MM.1S (cell line): Measurements from ENCODE around the gene ATPAF2.

ENCODE experiments used
- DNase-seq: peaks from one replicate; pipeline ENCODE4 v3.0.0-alpha.2; 2015
- H2AFZ ChIP-seq: fragments of 300-600 bp; sonication (generic); 2 replicates; pipeline ENCODE4 v1.6.0; 2016; ENCODE audit warnings: antibody characterized with exemption, low read length
- H3F3A ChIP-seq: fragments of 300-600 bp; sonication (generic); 2 replicates; pipeline ENCODE4 v1.6.1; 2016; ENCODE audit warnings: mild to moderate bottlenecking, antibody characterized with exemption, low read length, moderate library complexity, mixed read lengths; ENCODE audit not compliant: insufficient read depth
- H3K27ac ChIP-seq: fragments of 300-600 bp; sonication (generic); 2 replicates; pipeline ENCODE4 v1.5.1; 2016; ENCODE audit warnings: mild to moderate bottlenecking, low read length
- H3K27me3 ChIP-seq: fragments of 300-600 bp; sonication (generic); replicated peaks from 2 replicates; pipeline ENCODE4 v1.6.0; 2016; ENCODE audit warnings: low read length; ENCODE audit not compliant: insufficient read depth
- H3K36me3 ChIP-seq: fragments of 300-600 bp; sonication (generic); replicated peaks from 2 replicates; pipeline ENCODE4 v1.6.1; 2016; ENCODE audit warnings: mild to moderate bottlenecking, low read length, mixed read lengths; ENCODE audit not compliant: insufficient read depth
- H3K4me1 ChIP-seq: fragments of 300-600 bp; sonication (generic); 2 replicates; pipeline ENCODE4 v1.6.1; 2016; ENCODE audit warnings: low read length, mixed read lengths
- H3K4me2 ChIP-seq: fragments of 300-600 bp; sonication (generic); 2 replicates; pipeline ENCODE4 v1.6.0; 2016; ENCODE audit warnings: low read depth, low read length
- H3K4me3 ChIP-seq: fragments of 300-600 bp; sonication (generic); 2 replicates; pipeline ENCODE4 v1.5.1; 2016; ENCODE audit warnings: low read length, mixed read lengths
- H3K79me2 ChIP-seq: fragments of 300-600 bp; sonication (generic); 2 replicates; pipeline ENCODE4 v1.6.1; 2016; ENCODE audit warnings: mixed run types, low read length, mixed read lengths
- H3K9ac ChIP-seq: fragments of 300-600 bp; sonication (generic); 2 replicates; pipeline ENCODE4 v1.6.1; 2016; ENCODE audit warnings: low read length, mixed read lengths
- H3K9me2 ChIP-seq: fragments of 300-600 bp; sonication (generic); replicated peaks from 2 replicates; pipeline ENCODE4 v1.6.1; 2016; ENCODE audit warnings: mild to moderate bottlenecking, low read length, mixed read lengths; ENCODE audit not compliant: insufficient read depth
- H3K9me3 ChIP-seq: fragments of 300-600 bp; sonication (generic); replicated peaks from 2 replicates; pipeline ENCODE4 v1.6.1; 2016; ENCODE audit warnings: mild to moderate bottlenecking, low read length, mixed read lengths; ENCODE audit not compliant: insufficient read depth
- H4K20me1 ChIP-seq: fragments of 300-600 bp; sonication (generic); 2 replicates; pipeline ENCODE4 v1.6.1; 2016; ENCODE audit warnings: mild to moderate bottlenecking, low read length, moderate library complexity, mixed read lengths; ENCODE audit not compliant: insufficient read depth
- EZH2 ChIP-seq: fragments of 300-600 bp; sonication (generic); optimal IDR thresholded peaks from 2 replicates; pipeline ENCODE3; 2017; ENCODE audit warnings: low read depth, mild to moderate bottlenecking, antibody characterized with exemption, low read length, mixed read lengths
- EZH2phosphoT487 ChIP-seq: fragments of 300-600 bp; sonication (generic); IDR thresholded peaks from 2 replicates; pipeline ENCODE4 v1.6.1; 2018; ENCODE audit warnings: antibody characterized with exemption, low read length
- TF ChIP-seq, protein P1 (sequence below): fragments of 300-600 bp; sonication (generic); IDR thresholded peaks from 2 replicates; pipeline ENCODE4 v1.5.1; 2016; ENCODE audit warnings: antibody characterized with exemption, low read length, mixed read lengths

ATPAF2 gene

DNA sequence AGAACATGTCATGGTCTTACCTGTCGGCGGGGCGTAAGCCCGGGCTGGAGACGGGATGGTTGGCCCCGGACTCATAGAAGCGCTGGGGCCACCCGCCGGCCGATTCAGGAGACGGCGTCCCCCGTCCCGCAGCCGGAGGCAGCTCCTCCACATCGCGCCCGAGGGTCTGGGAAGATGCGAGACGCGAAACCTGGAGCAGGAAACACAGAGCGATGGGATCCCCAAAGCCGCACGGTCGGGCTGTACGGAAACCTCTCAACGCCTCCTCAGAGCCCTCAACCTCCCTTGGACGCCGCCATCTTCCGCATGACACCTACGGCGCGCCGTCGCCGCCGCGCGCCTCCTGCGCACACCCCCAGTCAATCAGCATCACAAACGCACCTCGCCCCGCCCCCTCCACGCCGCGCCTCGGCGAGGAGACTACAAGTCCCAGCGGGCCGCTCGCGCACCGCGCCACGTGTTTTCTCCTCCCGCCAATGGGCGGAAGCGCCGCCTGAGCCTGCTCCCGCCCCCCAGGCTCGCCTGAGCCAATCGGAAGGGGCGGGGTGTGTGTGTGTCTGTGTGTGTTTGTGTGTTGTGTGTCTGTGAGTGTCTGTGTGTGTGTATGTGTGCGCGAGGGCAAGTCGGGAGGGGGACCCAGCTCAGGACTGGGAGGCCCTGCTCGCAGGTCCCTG is at the start of gene ATPAF2, which contains the start of gene GID4:
Gene ATPAF2 (minus strand): TSS at position 308 of the 674 bp plus-strand sequence. CDS start 155 bp downstream, at position 153.
Gene GID4 (plus strand): TSS at position 548 of the 674 bp plus-strand sequence. CDS start 57 bp downstream, at position 605.
- H3K4me3 ChIP-seq = peak within 1 kb of the TSS; percentile 97

DNA sequence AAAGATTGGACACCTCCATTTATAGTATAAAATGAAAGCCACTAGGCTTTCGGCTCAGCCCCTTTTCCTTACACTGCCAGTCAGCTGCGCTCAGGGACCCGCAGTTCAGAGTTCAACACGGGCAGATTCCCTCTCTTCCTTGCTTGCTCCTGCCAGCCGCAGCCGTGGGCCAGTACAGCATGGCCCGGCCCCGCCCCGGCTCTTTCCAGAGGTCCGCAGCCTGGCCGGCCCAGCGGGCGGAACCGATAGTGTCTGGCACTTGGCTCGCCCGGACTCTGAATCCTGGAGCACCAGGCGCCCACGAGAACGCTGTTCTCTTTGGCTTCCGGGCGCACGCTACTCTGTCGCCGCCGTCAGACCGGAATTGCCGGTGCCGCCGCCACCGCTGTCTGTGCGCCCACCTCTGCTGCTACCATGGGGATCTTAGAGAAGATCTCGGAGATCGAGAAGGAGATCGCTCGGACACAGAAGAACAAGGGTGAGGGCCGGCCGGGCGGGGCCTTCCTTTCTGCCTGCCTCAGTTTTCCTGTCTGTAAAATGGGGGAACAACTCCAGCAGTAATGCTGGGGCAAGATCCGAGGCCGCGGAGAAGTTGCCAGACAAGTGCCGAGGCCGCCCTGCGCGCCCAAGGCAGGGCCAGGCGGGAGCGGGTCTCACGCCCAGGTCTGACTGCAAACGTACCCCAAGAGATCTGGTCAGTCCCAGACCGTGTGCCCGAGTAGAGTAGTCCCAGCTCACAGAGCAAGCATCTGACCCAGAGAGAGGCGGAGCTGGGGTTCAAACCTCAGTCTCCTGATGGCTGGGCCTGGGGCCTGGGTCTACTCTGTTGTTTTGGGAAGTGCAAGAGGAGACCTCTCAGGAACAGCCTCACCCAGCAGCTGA is 48.9 kb upstream of the ATPAF2 start, which contains the start of gene DRG2:
Gene DRG2 (plus strand): TSS at position 339 of the 882 bp plus-strand sequence. CDS start 76 bp downstream, at position 415.
- peak within 1 kb of the TSS; percentile 92 for H3K4me3 ChIP-seq
- H3K79me2 ChIP-seq = peaks cover 27% of the 10 kb centered on the region
- peak within 1 kb of the TSS; percentile 90 for H3K9ac ChIP-seq
- H3K4me1 ChIP-seq = peaks cover 6% of the 10 kb centered on the region
- peak within 1 kb of the TSS; percentile 6; the same call in 1 of the 2 replicates for H3K27ac ChIP-seq
- H4K20me1 ChIP-seq = no peaks in the 10 kb centered on the region
- TF ChIP-seq EZH2 (no peak), EZH2phosphoT487 (no peak)
- TF ChIP-seq, protein P1, sequence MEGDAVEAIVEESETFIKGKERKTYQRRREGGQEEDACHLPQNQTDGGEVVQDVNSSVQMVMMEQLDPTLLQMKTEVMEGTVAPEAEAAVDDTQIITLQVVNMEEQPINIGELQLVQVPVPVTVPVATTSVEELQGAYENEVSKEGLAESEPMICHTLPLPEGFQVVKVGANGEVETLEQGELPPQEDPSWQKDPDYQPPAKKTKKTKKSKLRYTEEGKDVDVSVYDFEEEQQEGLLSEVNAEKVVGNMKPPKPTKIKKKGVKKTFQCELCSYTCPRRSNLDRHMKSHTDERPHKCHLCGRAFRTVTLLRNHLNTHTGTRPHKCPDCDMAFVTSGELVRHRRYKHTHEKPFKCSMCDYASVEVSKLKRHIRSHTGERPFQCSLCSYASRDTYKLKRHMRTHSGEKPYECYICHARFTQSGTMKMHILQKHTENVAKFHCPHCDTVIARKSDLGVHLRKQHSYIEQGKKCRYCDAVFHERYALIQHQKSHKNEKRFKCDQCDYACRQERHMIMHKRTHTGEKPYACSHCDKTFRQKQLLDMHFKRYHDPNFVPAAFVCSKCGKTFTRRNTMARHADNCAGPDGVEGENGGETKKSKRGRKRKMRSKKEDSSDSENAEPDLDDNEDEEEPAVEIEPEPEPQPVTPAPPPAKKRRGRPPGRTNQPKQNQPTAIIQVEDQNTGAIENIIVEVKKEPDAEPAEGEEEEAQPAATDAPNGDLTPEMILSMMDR = no peak
- H3K9me2 ChIP-seq = no peaks in the 10 kb centered on the region
- H3K36me3 ChIP-seq = no peaks in the 10 kb centered on the region
- H3K9me3 ChIP-seq = no peaks in the 10 kb centered on the region
- H2AFZ ChIP-seq = peak within 1 kb of the TSS; percentile 99
- peak within 1 kb of the TSS; percentile 93 for H3K4me2 ChIP-seq
- peak; percentile 86 for DNase-seq
- H3K27me3 ChIP-seq = no peaks in the 10 kb centered on the region
- no peaks in the 10 kb centered on the region for H3F3A ChIP-seq

More for the DNA sequence above, at the start of gene ATPAF2, which contains the start of gene GID4:
- H4K20me1 ChIP-seq = no peaks in the 10 kb centered on the region
- TF ChIP-seq, protein P1 = no peak; the same call in 1 of the 2 replicates
- TF ChIP-seq EZH2 (no peak), EZH2phosphoT487 (no peak)
- no peaks in the 10 kb centered on the region for H3K9me3 ChIP-seq
- DNase-seq = peak; percentile 99
- H3K79me2 ChIP-seq = peaks cover 74% of the 10 kb centered on the region
- no peaks in the 10 kb centered on the region for H3K27me3 ChIP-seq
- H3K4me2 ChIP-seq = peak within 1 kb of the TSS; percentile 89
- H2AFZ ChIP-seq = peak within 1 kb of the TSS; percentile 88
- H3K9me2 ChIP-seq = no peaks in the 10 kb centered on the region
- peak within 1 kb of the TSS; percentile 72 for H3K9ac ChIP-seq
- no peaks in the 10 kb centered on the region for H3K36me3 ChIP-seq
- peak within 1 kb of the TSS; percentile 11; the same call in 1 of the 2 replicates for H3K27ac ChIP-seq
- H3F3A ChIP-seq = no peaks in the 10 kb centered on the region
- H3K4me1 ChIP-seq = peaks cover 16% of the 10 kb centered on the region

GRCh38 chr17:18084256-18084655 is 45.3 kb upstream of the ATPAF2 start:
- Histone ChIP-seq H3K9ac (no peak overlapping the region), H3K79me2 (peaks cover 16% of the 10 kb centered on the region), H4K20me1 (no peaks in the 10 kb centered on the region), H2AFZ (no peak overlapping the region), H3K27ac (no peak overlapping the region), H3K4me3 (no peak overlapping the region), H3K9me2 (no peaks in the 10 kb centered on the region), H3K4me1 (peaks cover 6% of the 10 kb centered on the region), H3K9me3 (no peaks in the 10 kb centered on the region), H3K4me2 (no peak overlapping the region), H3K36me3 (no peaks in the 10 kb centered on the region), H3K27me3 (no peaks in the 10 kb centered on the region), H3F3A (no peaks in the 10 kb centered on the region)
- TF ChIP-seq EZH2 = no peak
- TF ChIP-seq, protein P1 = no peak
- no peak for DNase-seq
